Keratinocyte (primary cell): ENCODE results near the gene ESRRG. TPM values are rescaled to one million over a fixed set of nuclear protein-coding genes. Genes with fewer than 3 reads are reported as not detected.

Source experiments
- DNase-seq: peaks from one replicate; pipeline ENCODE4 v3.0.0-alpha.2; 2011; ENCODE audit warnings: low read depth, missing footprints, low spot score
- FAIRE-seq: peaks from 2 replicates; lab custom pipeline; 2011; peaks lifted over from hg19 to GRCh38; lab: Jason Lieb, UNC
- H2AFZ ChIP-seq: 2 replicates; pipeline ENCODE4 v1.6.0; 2012; ENCODE audit warnings: low read length, control low read depth, inconsistent platforms; ENCODE audit not compliant: control insufficient read depth
- H3K27ac ChIP-seq: 2 replicates; pipeline ENCODE4 v1.5.1; 2011; ENCODE audit warnings: low read length; ENCODE audit not compliant: control insufficient read depth, insufficient read depth
- H3K27me3 ChIP-seq: 3 replicates; pipeline ENCODE4 v1.6.0; 2011; ENCODE audit warnings: low read length; ENCODE audit not compliant: control insufficient read depth, insufficient read depth; ENCODE audit errors: extremely low read depth
- H3K36me3 ChIP-seq, 2 experiments: 2 replicates in 1 of 2; 3 replicates in 1 of 2; pipeline ENCODE4 v1.5.1; 2011; ENCODE audit warnings: low read length in 2 of 2, mild to moderate bottlenecking in 1 of 2; ENCODE audit not compliant: control insufficient read depth in 2 of 2, insufficient read depth in 2 of 2; ENCODE audit errors: extremely low read depth in 1 of 2
- H3K4me1 ChIP-seq: 3 replicates; pipeline ENCODE4 v1.5.1; 2011; ENCODE audit warnings: low read length; ENCODE audit not compliant: control insufficient read depth, insufficient read depth; ENCODE audit errors: extremely low read depth
- H3K4me2 ChIP-seq: 3 replicates; pipeline ENCODE4 v1.6.0; 2011; ENCODE audit warnings: low read depth, low read length; ENCODE audit not compliant: control insufficient read depth, insufficient read depth; ENCODE audit errors: extremely low read depth
- H3K4me3 ChIP-seq, 3 experiments: fragments of 200-600 bp in 1 of 3; sonication (generic) in 1 of 3; 2 replicates in 2 of 3; 3 replicates in 1 of 3; pipeline ENCODE4 v1.5.1; 2011 to 2016; ENCODE audit warnings: low read length in 3 of 3, mild to moderate bottlenecking in 3 of 3, control low read depth in 2 of 3, inconsistent platforms in 1 of 3, low read depth in 1 of 3, mixed read lengths in 1 of 3, mixed run types in 1 of 3, moderate library complexity in 1 of 3; ENCODE audit not compliant: control insufficient read depth in 2 of 3, insufficient read depth in 2 of 3; ENCODE audit errors: extremely low read depth in 1 of 3
- H3K79me2 ChIP-seq: 2 replicates; pipeline ENCODE4 v1.6.0; 2012; ENCODE audit warnings: low read length; ENCODE audit not compliant: control insufficient read depth, insufficient read depth
- H3K9ac ChIP-seq: 3 replicates; pipeline ENCODE4 v1.6.0; 2011; ENCODE audit warnings: low read length; ENCODE audit not compliant: control insufficient read depth, insufficient read depth; ENCODE audit errors: extremely low read depth
- H3K9me1 ChIP-seq: 3 replicates; pipeline ENCODE4 v1.6.0; 2011; ENCODE audit warnings: low read length; ENCODE audit not compliant: control insufficient read depth, insufficient read depth; ENCODE audit errors: extremely low read depth
- H3K9me3 ChIP-seq: 2 replicates; pipeline ENCODE4 v1.5.1; 2012; ENCODE audit warnings: low read depth, low read length; ENCODE audit not compliant: control insufficient read depth
- H4K20me1 ChIP-seq: 3 replicates; pipeline ENCODE4 v1.6.0; 2011; ENCODE audit warnings: low read length; ENCODE audit not compliant: control insufficient read depth, insufficient read depth; ENCODE audit errors: extremely low read depth
- CTCF ChIP-seq, 3 experiments: IDR thresholded peaks in 1 of 3; conservative IDR thresholded peaks in 1 of 3; optimal IDR thresholded peaks in 1 of 3; 2 replicates in 2 of 3; 3 replicates in 1 of 3; pipeline versions ENCODE3 to v1.5.1; 2011; ENCODE audit warnings: low read length in 3 of 3, mild to moderate bottlenecking in 3 of 3, moderate library complexity in 2 of 3, control low read depth in 1 of 3, inconsistent platforms in 1 of 3; ENCODE audit not compliant: insufficient read depth in 2 of 3; ENCODE audit errors: extremely low read depth in 1 of 3
- EZH2 ChIP-seq: IDR thresholded peaks from one replicate; pipeline ENCODE4 v1.6.1; 2012; ENCODE audit warnings: inconsistent platforms, mild to moderate bottlenecking, low read length, moderate library complexity
- dilution Hi-C: fragments of 300-500 bp; cut with MboI; formaldehyde crosslinking; loops from one replicate; pipeline ENCODE4 v1.7.0; 2020; ENCODE audit warnings: low sequenced_read_pairs; ENCODE audit not compliant: extremely low pct_ligation_motif_present
- polyA plus RNA-seq, 5 experiments: library from polyadenylated mRNA; depleted of rRNA in 3 of 5; stranded (reverse) in 3 of 5; stranded (forward) in 1 of 5; unstranded in 1 of 5; fragments of >200 nt; gene quantifications; 1 replicate in 1 of 5; 2 replicates in 3 of 5; 3 replicates in 1 of 5; pipeline versions ENCODE4 v1.2.1 to v1.2.3, GENCODE V29; 2011 to 2012; ENCODE audit warnings: missing spikeins in 2 of 5, low read depth in 1 of 5, low replicate concordance in 1 of 5

Gene ESRRG
- polyA plus RNA-seq, 1 donor (not counting 4 experiments of a cell fraction or from before 2014, with no cell fraction given) = 0.08 TPM

GRCh38 chr1:216596281-216596862 is 126.9 kb downstream of the ESRRG start:
- no peak for TF ChIP-seq CTCF (optimal IDR thresholded peaks at IDR 0.05 in 1 of 3, IDR thresholded peaks at IDR 0.05 in 1 of 3, conservative IDR thresholded peaks at IDR 0.05 in 1 of 3; ENCODE audit: extremely low read depth in 1 of 3, insufficient read depth in 2 of 3, low read length in 3 of 3)
- TF ChIP-seq EZH2 = no peak
- dilution Hi-C loops = no loop called here
- no peaks in the 10 kb centered on the region for H4K20me1 ChIP-seq
- no peak overlapping the region for H3K4me3 ChIP-seq
- H3K9ac ChIP-seq = no peak overlapping the region
- no peaks in the 10 kb centered on the region for H3K27me3 ChIP-seq
- H3K27ac ChIP-seq = no peak overlapping the region
- no peaks in the 10 kb centered on the region for H3K79me2 ChIP-seq
- H2AFZ ChIP-seq = no peak overlapping the region
- no peaks in the 10 kb centered on the region for H3K9me1 ChIP-seq
- FAIRE-seq = no peak
- no peaks in the 10 kb centered on the region for H3K36me3 ChIP-seq
- no peak for DNase-seq
- no peaks in the 10 kb centered on the region for H3K9me3 ChIP-seq
- H3K4me2 ChIP-seq = no peak overlapping the region
- peaks cover 3% of the 10 kb centered on the region for H3K4me1 ChIP-seq

DNA sequence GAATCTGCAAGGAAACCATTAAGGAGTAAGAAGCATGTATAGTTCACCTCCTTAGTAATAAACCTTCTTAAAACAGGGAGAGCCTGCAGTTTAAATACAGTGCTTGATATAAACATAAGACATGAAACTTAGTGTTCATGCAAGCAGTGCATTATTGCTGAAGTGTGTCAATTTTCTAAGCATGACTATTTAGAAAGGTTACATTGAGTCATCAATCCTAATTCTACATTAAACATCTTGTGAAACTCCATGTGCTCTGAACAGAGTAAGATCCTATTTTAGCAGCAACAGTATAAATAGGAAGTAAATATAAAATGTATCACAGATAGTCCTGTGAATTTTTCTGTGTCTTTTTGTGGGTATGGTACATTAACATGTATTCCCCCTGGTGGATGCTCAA is 135.5 kb downstream of the ESRRG start:
- Histone ChIP-seq H3K27me3 (no peaks in the 10 kb centered on the region), H3K9ac (no peak overlapping the region), H2AFZ (no peak overlapping the region), H3K36me3 (no peaks in the 10 kb centered on the region), H3K27ac (no peak overlapping the region), H4K20me1 (no peaks in the 10 kb centered on the region), H3K4me3 (no peak overlapping the region), H3K4me2 (no peak overlapping the region), H3K4me1 (no peaks in the 10 kb centered on the region), H3K9me1 (no peaks in the 10 kb centered on the region), H3K9me3 (no peaks in the 10 kb centered on the region), H3K79me2 (no peaks in the 10 kb centered on the region)
- dilution Hi-C loops = no loop called here
- TF ChIP-seq EZH2 = no peak
- no peak for TF ChIP-seq CTCF (optimal IDR thresholded peaks at IDR 0.05 in 1 of 3, IDR thresholded peaks at IDR 0.05 in 1 of 3, conservative IDR thresholded peaks at IDR 0.05 in 1 of 3; ENCODE audit: extremely low read depth in 1 of 3, insufficient read depth in 2 of 3, low read length in 3 of 3)
- DNase-seq (no peak), FAIRE-seq (no peak)
